DND-41 (cell line): Measurements from ENCODE around the gene KLRF2.

ENCODE experiments used
- ATAC-seq: fragments of 200-7000 bp; cut with Tn5 transposase; 3 replicates; pipeline ENCODE4 v1.9.1; 2021; ENCODE audit warnings: low read depth; ENCODE audit not compliant: insufficient read depth
- DNase-seq: peaks from one replicate; pipeline ENCODE4 v3.0.0-alpha.2; 2020
- H2AFZ ChIP-seq: 2 replicates; pipeline ENCODE4 v1.6.0; 2012; ENCODE audit warnings: low read depth, low read length
- H3K27ac ChIP-seq: 2 replicates; pipeline ENCODE4 v1.5.1; 2012; ENCODE audit warnings: low read length, inconsistent platforms
- H3K27me3 ChIP-seq: fragments of 200-600 bp; sonication (generic); 2 replicates; pipeline ENCODE4 v1.6.0; 2012; ENCODE audit warnings: low read length, mild to moderate bottlenecking, inconsistent platforms; ENCODE audit not compliant: insufficient read depth, poor library complexity
- H3K36me3 ChIP-seq: 2 replicates; pipeline ENCODE4 v1.5.1; 2012; ENCODE audit warnings: low read length, inconsistent platforms; ENCODE audit not compliant: insufficient read depth
- H3K4me1 ChIP-seq: 2 replicates; pipeline ENCODE4 v1.5.1; 2012; ENCODE audit warnings: mild to moderate bottlenecking, low read length; ENCODE audit not compliant: insufficient read depth
- H3K4me2 ChIP-seq: 2 replicates; pipeline ENCODE4 v1.6.0; 2012; ENCODE audit warnings: mild to moderate bottlenecking, moderate library complexity, low read length, inconsistent platforms; ENCODE audit not compliant: insufficient read depth
- H3K4me3 ChIP-seq, 2 experiments: fragments of 200-600 bp in 1 of 2; shearing (Covaris generic) in 1 of 2; 2 replicates each; pipeline ENCODE4 v1.5.1; 2012 to 2016; ENCODE audit warnings: inconsistent platforms in 2 of 2, low read length in 2 of 2, mild to moderate bottlenecking in 2 of 2, low read depth in 1 of 2, moderate library complexity in 1 of 2
- H3K79me2 ChIP-seq: 2 replicates; pipeline ENCODE4 v1.6.0; 2012; ENCODE audit warnings: low read length, inconsistent platforms; ENCODE audit not compliant: insufficient read depth
- H3K9ac ChIP-seq: 2 replicates; pipeline ENCODE4 v1.6.0; 2012; ENCODE audit warnings: low read depth, mild to moderate bottlenecking, inconsistent platforms, low read length, moderate library complexity
- H3K9me3 ChIP-seq: 2 replicates; pipeline ENCODE4 v1.5.1; 2012; ENCODE audit warnings: low read length, moderate library complexity, mild to moderate bottlenecking, inconsistent platforms; ENCODE audit not compliant: insufficient read depth, severe bottlenecking
- H4K20me1 ChIP-seq: 2 replicates; pipeline ENCODE4 v1.6.0; 2012; ENCODE audit warnings: low read length; ENCODE audit not compliant: insufficient read depth
- CTCF ChIP-seq: IDR thresholded peaks from 2 replicates; pipeline ENCODE4 v1.5.1; 2012; ENCODE audit warnings: borderline replicate concordance, low read length, moderate library complexity, mild to moderate bottlenecking; ENCODE audit not compliant: poor library complexity, severe bottlenecking; ENCODE audit errors: extremely low read depth
- EZH2 ChIP-seq: IDR thresholded peaks from 3 replicates; pipeline ENCODE4 v1.6.1; 2012; ENCODE audit warnings: borderline replicate concordance, low read depth, mild to moderate bottlenecking, moderate library complexity, low read length, inconsistent platforms; ENCODE audit not compliant: severe bottlenecking

KLRF2 gene

GRCh38 chr12:9866860-9867269 lies 14.4 kb upstream of the KLRF2 start:
- Histone ChIP-seq H3K4me3 (peak overlapping the region; percentile 47 to 57), H3K27ac (peak overlapping the region; percentile 91), H3K9me3 (peaks cover 2% of the 10 kb centered on the region), H3K27me3 (no peaks in the 10 kb centered on the region), H3K36me3 (no peaks in the 10 kb centered on the region), H3K4me1 (peaks cover 36% of the 10 kb centered on the region), H4K20me1 (no peaks in the 10 kb centered on the region), H3K79me2 (peaks cover 78% of the 10 kb centered on the region), H2AFZ (peak overlapping the region; percentile 53), H3K9ac (peak overlapping the region; percentile 67), H3K4me2 (peak overlapping the region; percentile 69)
- DNase-seq (no peak), ATAC-seq (0 out of 3 replicates have a peak, but pooled peaks have one; percentile 18)
- TF ChIP-seq EZH2 (no peak), CTCF (no peak)

- peaks cover 71% of the 10 kb centered on the region for H3K79me2 ChIP-seq
- peak overlapping the region; percentile 69 for H3K4me2 ChIP-seq
- DNase-seq (no peak), ATAC-seq (0 out of 3 replicates have a peak, but pooled peaks have one; percentile 16)
- peaks cover 37% of the 10 kb centered on the region for H3K4me1 ChIP-seq
- peak overlapping the region; percentile 91 for H3K27ac ChIP-seq
- H3K4me3 ChIP-seq: peak overlapping the region; percentile 47 to 57
- H3K9me3 ChIP-seq: peaks cover 2% of the 10 kb centered on the region
- no peak for TF ChIP-seq EZH2
- no peak for TF ChIP-seq CTCF
- no peaks in the 10 kb centered on the region for H3K27me3 ChIP-seq
- H3K9ac ChIP-seq: peak overlapping the region; percentile 67
- no peaks in the 10 kb centered on the region for H4K20me1 ChIP-seq
- no peaks in the 10 kb centered on the region for H3K36me3 ChIP-seq
- peak overlapping the region; percentile 53 for H2AFZ ChIP-seq
Observed at GRCh38 chr12:9867531-9867930, 13.8 kb upstream of the KLRF2 start.

- Histone ChIP-seq H3K4me1 (peaks cover 37% of the 10 kb centered on the region), H3K36me3 (no peaks in the 10 kb centered on the region), H3K79me2 (peaks cover 63% of the 10 kb centered on the region), H3K27ac (peak overlapping the region; percentile 98), H4K20me1 (no peaks in the 10 kb centered on the region), H2AFZ (peak overlapping the region; percentile 78), H3K4me3 (peak overlapping the region; percentile 47 to 57), H3K4me2 (peak overlapping the region; percentile 69), H3K9me3 (peaks cover 2% of the 10 kb centered on the region), H3K27me3 (no peaks in the 10 kb centered on the region), H3K9ac (peak overlapping the region; percentile 67)
- TF ChIP-seq EZH2 (no peak), CTCF (no peak)
- peak; percentile 36; the same call in 2 of the 3 replicates for ATAC-seq
- DNase-seq: no peak
Observed at GRCh38 chr12:9868311-9868801, 12.9 kb upstream of the KLRF2 start.

- Histone ChIP-seq H3K9ac (peak overlapping the region; percentile 67), H3K27ac (peak overlapping the region; percentile 98), H3K27me3 (no peaks in the 10 kb centered on the region), H3K4me1 (peaks cover 33% of the 10 kb centered on the region), H3K4me3 (peak overlapping the region; percentile 47 to 57), H3K9me3 (no peaks in the 10 kb centered on the region), H3K36me3 (no peaks in the 10 kb centered on the region), H3K4me2 (peak overlapping the region; percentile 69), H3K79me2 (peaks cover 57% of the 10 kb centered on the region), H4K20me1 (no peaks in the 10 kb centered on the region), H2AFZ (peak overlapping the region; percentile 78)
- TF ChIP-seq CTCF: no peak
- no peak for TF ChIP-seq EZH2
- no peak for DNase-seq
- ATAC-seq: no peak
Observed at GRCh38 chr12:9868951-9869306, 12.4 kb upstream of the KLRF2 start.
